Peyer's patch (tissue), 4 donors: ENCODE data around the gene PPP1R11.
"Not testable (repeated sequence)": the region's sequence is repeated elsewhere in the genome, so short reads cannot be mapped to it uniquely, and the experiment has no call there.

Experiments
- POLR2A ChIP-seq, 2 donors: fragments of 450-650 bp; IDR thresholded peaks; one replicate each; pipeline ENCODE4 v1.5.1; 2017; ENCODE audit warnings: antibody characterized with exemption in 2 of 2, mild to moderate bottlenecking in 2 of 2, moderate library complexity in 2 of 2
- TF ChIP-seq, protein P1 (sequence below), 6 experiments: fragments of 450-650 bp in 4 of 6; fragments of 200-600 bp in 2 of 6; sonication (generic) in 1 of 6; IDR thresholded peaks; one replicate each; pipeline ENCODE4 v1.5.1; 2017 to 2019; ENCODE audit warnings: antibody characterized with exemption in 6 of 6, mild to moderate bottlenecking in 3 of 6, moderate library complexity in 1 of 6

- TF ChIP-seq, protein P1, sequence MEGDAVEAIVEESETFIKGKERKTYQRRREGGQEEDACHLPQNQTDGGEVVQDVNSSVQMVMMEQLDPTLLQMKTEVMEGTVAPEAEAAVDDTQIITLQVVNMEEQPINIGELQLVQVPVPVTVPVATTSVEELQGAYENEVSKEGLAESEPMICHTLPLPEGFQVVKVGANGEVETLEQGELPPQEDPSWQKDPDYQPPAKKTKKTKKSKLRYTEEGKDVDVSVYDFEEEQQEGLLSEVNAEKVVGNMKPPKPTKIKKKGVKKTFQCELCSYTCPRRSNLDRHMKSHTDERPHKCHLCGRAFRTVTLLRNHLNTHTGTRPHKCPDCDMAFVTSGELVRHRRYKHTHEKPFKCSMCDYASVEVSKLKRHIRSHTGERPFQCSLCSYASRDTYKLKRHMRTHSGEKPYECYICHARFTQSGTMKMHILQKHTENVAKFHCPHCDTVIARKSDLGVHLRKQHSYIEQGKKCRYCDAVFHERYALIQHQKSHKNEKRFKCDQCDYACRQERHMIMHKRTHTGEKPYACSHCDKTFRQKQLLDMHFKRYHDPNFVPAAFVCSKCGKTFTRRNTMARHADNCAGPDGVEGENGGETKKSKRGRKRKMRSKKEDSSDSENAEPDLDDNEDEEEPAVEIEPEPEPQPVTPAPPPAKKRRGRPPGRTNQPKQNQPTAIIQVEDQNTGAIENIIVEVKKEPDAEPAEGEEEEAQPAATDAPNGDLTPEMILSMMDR (IDR thresholded peaks at IDR 0.05): not testable (repeated sequence)
- TF ChIP-seq POLR2A (IDR thresholded peaks at IDR 0.05): not testable (repeated sequence)
These were observed 51.7 kb downstream of the PPP1R11 start for GRCh38 chr6:30118691-30119090.
